Measurements from ENCODE around the gene CNTN5.

CNTN5 gene

DNA sequence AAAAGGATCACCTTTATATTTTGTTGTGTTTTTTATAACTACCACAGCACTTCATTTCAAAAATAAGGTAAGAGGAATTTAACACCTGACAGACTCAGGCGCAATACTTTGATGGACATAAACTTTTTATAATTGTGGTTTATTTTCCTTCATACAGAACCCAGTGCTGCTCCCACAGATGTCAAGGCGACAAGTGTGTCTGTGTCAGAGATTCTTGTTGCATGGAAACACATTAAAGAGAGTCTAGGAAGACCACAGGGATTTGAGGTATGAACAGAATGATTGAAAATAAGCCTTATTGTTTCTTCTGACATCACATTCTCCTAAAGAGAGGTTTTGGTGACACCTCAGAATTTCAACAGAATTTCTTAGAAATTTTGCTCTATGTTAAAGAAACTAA is 1287.5 kb downstream of the CNTN5 start:
- no peak overlapping the region for H3K18ac ChIP-seq (ENCODE audit: low read depth in 1 of 2, low read length in 2 of 2)
- no peak overlapping the region for H2BK15ac ChIP-seq (ENCODE audit: low read depth, poor library complexity, severe bottlenecking)
- DNase-seq = no peak
- no peaks in the 10 kb centered on the region for H3K4me1 ChIP-seq (ENCODE audit: control insufficient read depth, insufficient read depth, low read depth, low read length)
- H4K8ac ChIP-seq (ENCODE audit: low read length) = no peak overlapping the region
- no peak overlapping the region for H3K9ac ChIP-seq (ENCODE audit: low read length)
- no peak overlapping the region for H3K23ac ChIP-seq (ENCODE audit: low read length in 2 of 2)
- H3K14ac ChIP-seq (ENCODE audit: low read length in 2 of 2) = no peak overlapping the region
- H2BK120ac ChIP-seq (ENCODE audit: low read depth, low read length) = no peak overlapping the region
- H3K27me3 ChIP-seq (ENCODE audit: control insufficient read depth in 1 of 2, insufficient read depth in 1 of 2, low read length in 2 of 2) = no peaks in the 10 kb centered on the region
- H3K4ac ChIP-seq (ENCODE audit: low read depth in 1 of 2, low read length in 2 of 2) = no peak overlapping the region
- no peaks in the 10 kb centered on the region for H3K36me3 ChIP-seq (ENCODE audit: control insufficient read depth in 1 of 2, insufficient read depth in 2 of 2, low read depth in 1 of 2, low read length in 2 of 2)
- H2BK5ac ChIP-seq (ENCODE audit: low read depth, low read length, poor library complexity, severe bottlenecking) = no peak overlapping the region
- H3K79me1 ChIP-seq (replicated peaks; ENCODE audit: low read length, poor library complexity, severe bottlenecking) = no peaks in the 10 kb centered on the region
- no peak overlapping the region for H2BK12ac ChIP-seq (ENCODE audit: low read length in 2 of 2)
- WGBS = no CpG with 5 or more reads among the region's 2 CpGs
- H3K27ac ChIP-seq (ENCODE audit: low read length, poor library complexity, severe bottlenecking) = no peak overlapping the region
- H3K4me3 ChIP-seq (ENCODE audit: insufficient read depth in 1 of 2, low read depth in 1 of 2, low read length in 2 of 2) = no peak overlapping the region
- no peak overlapping the region for H4K91ac ChIP-seq (ENCODE audit: low read length)
- H2AK5ac ChIP-seq (ENCODE audit: low read length, severe bottlenecking) = no peak overlapping the region
- no peak overlapping the region for H2AFZ ChIP-seq (ENCODE audit: low read depth, low read length)
- no peak overlapping the region for H3K4me2 ChIP-seq (ENCODE audit: low read length, poor library complexity, severe bottlenecking)
- no peaks in the 10 kb centered on the region for H3K9me3 ChIP-seq (ENCODE audit: control insufficient read depth, low read length)

DNA sequence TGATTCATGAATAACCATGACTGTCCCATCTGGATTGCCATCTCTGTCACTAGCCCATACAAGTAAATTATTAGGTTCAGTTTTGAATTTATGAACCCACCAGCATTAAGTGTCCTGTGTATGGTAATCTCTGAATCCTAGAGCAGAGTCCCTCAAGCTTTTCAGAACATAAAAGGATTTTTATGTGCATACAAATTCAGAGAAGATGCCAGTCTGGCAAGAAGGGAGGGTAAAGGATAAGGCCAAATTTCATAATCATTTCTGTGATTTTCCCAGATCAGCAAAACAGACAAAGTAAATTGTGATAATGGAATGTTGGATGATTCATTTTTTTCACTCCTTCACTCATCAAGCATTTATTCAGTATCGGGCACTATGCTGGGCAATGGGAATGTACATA is 1295.2 kb downstream of the CNTN5 start:
- H3K4me2 ChIP-seq (ENCODE audit: low read length, poor library complexity, severe bottlenecking) = no peak overlapping the region
- no peak overlapping the region for H2BK120ac ChIP-seq (ENCODE audit: low read depth, low read length)
- no peak overlapping the region for H2BK12ac ChIP-seq (ENCODE audit: low read length in 2 of 2)
- H3K4ac ChIP-seq (ENCODE audit: low read depth in 1 of 2, low read length in 2 of 2) = no peak overlapping the region
- no peak overlapping the region for H3K9ac ChIP-seq (ENCODE audit: low read length)
- H3K4me1 ChIP-seq (ENCODE audit: control insufficient read depth, insufficient read depth, low read depth, low read length) = no peaks in the 10 kb centered on the region
- no peaks in the 10 kb centered on the region for H3K9me3 ChIP-seq (ENCODE audit: control insufficient read depth, low read length)
- H2BK15ac ChIP-seq (ENCODE audit: low read depth, poor library complexity, severe bottlenecking) = no peak overlapping the region
- no peaks in the 10 kb centered on the region for H3K27me3 ChIP-seq (ENCODE audit: control insufficient read depth in 1 of 2, insufficient read depth in 1 of 2, low read length in 2 of 2)
- H3K27ac ChIP-seq (ENCODE audit: low read length, poor library complexity, severe bottlenecking) = no peak overlapping the region
- no peak overlapping the region for H4K91ac ChIP-seq (ENCODE audit: low read length)
- H2AFZ ChIP-seq (ENCODE audit: low read depth, low read length) = no peak overlapping the region
- no CpG with 5 or more reads among the region's 1 CpG for WGBS
- no peak for DNase-seq
- H4K8ac ChIP-seq (ENCODE audit: low read length) = no peak overlapping the region
- H3K18ac ChIP-seq (ENCODE audit: low read depth in 1 of 2, low read length in 2 of 2) = no peak overlapping the region
- no peaks in the 10 kb centered on the region for H3K79me1 ChIP-seq (replicated peaks; ENCODE audit: low read length, poor library complexity, severe bottlenecking)
- H3K36me3 ChIP-seq (ENCODE audit: control insufficient read depth in 1 of 2, insufficient read depth in 2 of 2, low read depth in 1 of 2, low read length in 2 of 2) = no peaks in the 10 kb centered on the region
- no peak overlapping the region for H3K4me3 ChIP-seq (ENCODE audit: insufficient read depth in 1 of 2, low read depth in 1 of 2, low read length in 2 of 2)
- H3K14ac ChIP-seq (ENCODE audit: low read length in 2 of 2) = no peak overlapping the region
- no peak overlapping the region for H2AK5ac ChIP-seq (ENCODE audit: low read length, severe bottlenecking)
- H3K23ac ChIP-seq (ENCODE audit: low read length in 2 of 2) = no peak overlapping the region
- no peak overlapping the region for H2BK5ac ChIP-seq (ENCODE audit: low read depth, low read length, poor library complexity, severe bottlenecking)

DNA sequence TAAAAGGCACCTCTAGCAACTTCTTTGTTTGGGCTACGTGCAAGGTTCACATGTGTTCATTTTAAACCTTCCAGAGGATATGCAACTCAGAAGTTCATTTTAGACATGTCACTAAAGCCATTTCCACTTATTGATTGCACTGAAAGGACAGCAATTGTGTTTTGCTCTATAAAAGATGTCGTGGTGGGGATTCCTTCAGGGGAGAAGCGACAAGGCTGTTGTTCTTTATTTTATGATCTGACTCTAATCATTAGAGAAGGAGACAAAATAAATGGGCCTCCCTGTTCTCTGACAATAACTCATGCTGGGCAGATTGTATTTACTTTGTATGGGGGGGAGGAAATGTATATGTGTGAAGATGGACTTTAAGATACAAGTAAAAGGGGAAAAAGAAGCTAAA is 1296.2 kb downstream of the CNTN5 start:
- Histone ChIP-seq H4K8ac (ENCODE audit: low read length) (no peak overlapping the region), H2BK15ac (ENCODE audit: low read depth, poor library complexity, severe bottlenecking) (no peak overlapping the region), H3K4me3 (ENCODE audit: insufficient read depth in 1 of 2, low read depth in 1 of 2, low read length in 2 of 2) (no peak overlapping the region), H3K23ac (ENCODE audit: low read length in 2 of 2) (no peak overlapping the region), H3K9me3 (ENCODE audit: control insufficient read depth, low read length) (no peaks in the 10 kb centered on the region), H3K79me1 (replicated peaks; ENCODE audit: low read length, poor library complexity, severe bottlenecking) (no peaks in the 10 kb centered on the region), H3K18ac (ENCODE audit: low read depth in 1 of 2, low read length in 2 of 2) (no peak overlapping the region), H2BK5ac (ENCODE audit: low read depth, low read length, poor library complexity, severe bottlenecking) (no peak overlapping the region), H3K4me2 (ENCODE audit: low read length, poor library complexity, severe bottlenecking) (no peak overlapping the region), H2BK120ac (ENCODE audit: low read depth, low read length) (no peak overlapping the region), H3K14ac (ENCODE audit: low read length in 2 of 2) (no peak overlapping the region), H2AK5ac (ENCODE audit: low read length, severe bottlenecking) (no peak overlapping the region), H3K4ac (ENCODE audit: low read depth in 1 of 2, low read length in 2 of 2) (no peak overlapping the region), H3K27ac (ENCODE audit: low read length, poor library complexity, severe bottlenecking) (no peak overlapping the region), H2AFZ (ENCODE audit: low read depth, low read length) (no peak overlapping the region), H4K91ac (ENCODE audit: low read length) (no peak overlapping the region), H3K36me3 (ENCODE audit: control insufficient read depth in 1 of 2, insufficient read depth in 2 of 2, low read depth in 1 of 2, low read length in 2 of 2) (no peaks in the 10 kb centered on the region), H3K4me1 (ENCODE audit: control insufficient read depth, insufficient read depth, low read depth, low read length) (no peaks in the 10 kb centered on the region), H3K27me3 (ENCODE audit: control insufficient read depth in 1 of 2, insufficient read depth in 1 of 2, low read length in 2 of 2) (no peaks in the 10 kb centered on the region), H2BK12ac (ENCODE audit: low read length in 2 of 2) (no peak overlapping the region), H3K9ac (ENCODE audit: low read length) (no peak overlapping the region)
- WGBS = 81% methylated on average over 3 of the region's 3 CpGs
- DNase-seq = no peak

DNA sequence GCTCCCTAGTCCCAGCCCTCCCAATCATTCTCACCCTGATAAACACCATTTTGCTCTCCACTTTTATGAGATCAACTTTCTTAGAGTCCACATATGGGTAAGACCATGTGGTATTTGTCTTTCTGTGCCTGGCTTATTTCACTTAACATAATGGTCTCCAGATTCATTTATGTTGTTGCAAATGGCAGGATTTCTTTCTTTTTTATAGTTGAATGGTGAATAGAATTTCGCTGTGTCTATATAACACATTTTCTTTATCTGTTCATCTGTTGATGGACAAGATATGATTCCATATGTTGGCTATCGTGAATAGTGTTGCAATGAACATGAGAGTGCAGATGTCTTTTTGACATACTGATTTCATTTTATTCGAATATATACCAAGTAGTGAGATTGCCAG is 1298.9 kb downstream of the CNTN5 start:
- Histone ChIP-seq H3K23ac (ENCODE audit: low read length in 2 of 2) (no peak overlapping the region), H2AK5ac (ENCODE audit: low read length, severe bottlenecking) (no peak overlapping the region), H2BK12ac (ENCODE audit: low read length in 2 of 2) (no peak overlapping the region), H3K4me1 (ENCODE audit: control insufficient read depth, insufficient read depth, low read depth, low read length) (no peaks in the 10 kb centered on the region), H3K14ac (ENCODE audit: low read length in 2 of 2) (no peak overlapping the region), H2BK120ac (ENCODE audit: low read depth, low read length) (no peak overlapping the region), H3K27me3 (ENCODE audit: control insufficient read depth in 1 of 2, insufficient read depth in 1 of 2, low read length in 2 of 2) (no peaks in the 10 kb centered on the region), H3K4ac (ENCODE audit: low read depth in 1 of 2, low read length in 2 of 2) (no peak overlapping the region), H3K27ac (ENCODE audit: low read length, poor library complexity, severe bottlenecking) (no peak overlapping the region), H2AFZ (ENCODE audit: low read depth, low read length) (no peak overlapping the region), H3K4me2 (ENCODE audit: low read length, poor library complexity, severe bottlenecking) (no peak overlapping the region), H2BK15ac (ENCODE audit: low read depth, poor library complexity, severe bottlenecking) (no peak overlapping the region), H3K9me3 (ENCODE audit: control insufficient read depth, low read length) (no peaks in the 10 kb centered on the region), H3K18ac (ENCODE audit: low read depth in 1 of 2, low read length in 2 of 2) (no peak overlapping the region), H4K8ac (ENCODE audit: low read length) (no peak overlapping the region), H3K36me3 (ENCODE audit: control insufficient read depth in 1 of 2, insufficient read depth in 2 of 2, low read depth in 1 of 2, low read length in 2 of 2) (no peaks in the 10 kb centered on the region), H3K79me1 (replicated peaks; ENCODE audit: low read length, poor library complexity, severe bottlenecking) (no peaks in the 10 kb centered on the region), H2BK5ac (ENCODE audit: low read depth, low read length, poor library complexity, severe bottlenecking) (no peak overlapping the region), H3K4me3 (ENCODE audit: insufficient read depth in 1 of 2, low read depth in 1 of 2, low read length in 2 of 2) (no peak overlapping the region), H3K9ac (ENCODE audit: low read length) (no peak overlapping the region), H4K91ac (ENCODE audit: low read length) (no peak overlapping the region)
- DNase-seq = no peak
- 88% methylated on average over 2 of the region's 3 CpGs for WGBS

All from mesenchymal stem cell (in vitro differentiated cells and primary cell).